OCI-LY7 (cell line): Measurements from ENCODE around the gene PSEN1. TPM values are rescaled to one million over a fixed set of nuclear protein-coding genes. Genes with fewer than 3 reads are reported as not detected.
A peak's percentile ranks its signal among the peaks of the same experiment; 100 is the strongest.

Source experiments
- BruUV-seq: library from RNA; stranded (reverse); fragments of 400-500 nt; replicated peaks from 2 replicates; lab custom pipeline; 2021; lab: Mats Ljungman, UMichigan
- CTCF ChIA-PET: fragments of 300-600 bp; sonication (Branson Sonifier 250); formaldehyde crosslinking; loops from one replicate; lab custom pipeline; 2022; ENCODE audit warnings: antibody characterized with exemption; ENCODE audit not compliant: unreplicated experiment; lab: Charles Lee
- POLR2A ChIA-PET: fragments of 300-600 bp; sonication (Branson Sonifier 250); formaldehyde crosslinking; loops from one replicate; lab custom pipeline; 2022; ENCODE audit warnings: antibody characterized with exemption; lab: Charles Lee
- DNase-seq: peaks from one replicate; pipeline ENCODE4 v3.0.0-alpha.2; 2015; ENCODE audit warnings: low spot score
- H2AFZ ChIP-seq: fragments of 200-600 bp; sonication (generic), shearing (Covaris generic); 2 replicates; pipeline ENCODE4 v1.6.1; 2014; ENCODE audit warnings: mild to moderate bottlenecking, antibody characterized with exemption, low read length, moderate library complexity
- H3K27ac ChIP-seq: fragments of 200-600 bp; sonication (generic); 2 replicates; pipeline ENCODE4 v1.5.1; 2014; ENCODE audit warnings: mixed run types, low read depth, mild to moderate bottlenecking, moderate library complexity, low read length, inconsistent platforms; ENCODE audit not compliant: poor library complexity, severe bottlenecking
- H3K36me3 ChIP-seq: fragments of 200-600 bp; sonication (generic); 2 replicates; pipeline ENCODE4 v1.6.1; 2014; ENCODE audit warnings: mild to moderate bottlenecking, antibody characterized with exemption, low read length, moderate library complexity, mixed read lengths; ENCODE audit not compliant: insufficient read depth
- H3K4me1 ChIP-seq: fragments of 200-600 bp; sonication (generic); 2 replicates; pipeline ENCODE4 v1.5.1; 2014; ENCODE audit warnings: mild to moderate bottlenecking, low read length; ENCODE audit not compliant: insufficient read depth, poor library complexity, severe bottlenecking
- H3K4me2 ChIP-seq: fragments of 200-600 bp; sonication (generic); 2 replicates; pipeline ENCODE4 v1.6.1; 2014; ENCODE audit warnings: mild to moderate bottlenecking, low read length
- H3K4me3 ChIP-seq: fragments of 200-600 bp; sonication (generic); 2 replicates; pipeline ENCODE4 v1.5.1; 2014; ENCODE audit warnings: mild to moderate bottlenecking, low read depth, low read length; ENCODE audit not compliant: poor library complexity, severe bottlenecking
- H3K79me2 ChIP-seq: fragments of 200-600 bp; sonication (generic); 2 replicates; pipeline ENCODE4 v1.6.1; 2016; ENCODE audit warnings: low read depth, mild to moderate bottlenecking, low read length, moderate library complexity, mixed read lengths; ENCODE audit not compliant: insufficient read depth
- H3K9me2 ChIP-seq: fragments of 200-600 bp; sonication (generic); 2 replicates; pipeline ENCODE4 v1.6.1; 2016; ENCODE audit warnings: mild to moderate bottlenecking, low read length, mixed read lengths; ENCODE audit not compliant: insufficient read depth
- H3K9me3 ChIP-seq: fragments of 200-600 bp; sonication (generic); 2 replicates; pipeline ENCODE4 v1.6.1; 2014; ENCODE audit warnings: mild to moderate bottlenecking, mixed run types, low read length, mixed read lengths
- H4K20me1 ChIP-seq: fragments of 200-600 bp; sonication (generic); 2 replicates; pipeline ENCODE4 v1.6.1; 2014; ENCODE audit warnings: mild to moderate bottlenecking, antibody characterized with exemption, low read length, moderate library complexity, mixed read lengths; ENCODE audit not compliant: insufficient read depth
- EZH2phosphoT487 ChIP-seq: fragments of 200-600 bp; sonication (generic); IDR thresholded peaks from 2 replicates; pipeline ENCODE4 v1.6.1; 2018; ENCODE audit warnings: low read depth, borderline replicate concordance, mild to moderate bottlenecking, mixed run types, antibody characterized with exemption, low read length, moderate library complexity, mixed read lengths
- intact Hi-C: fragments of 100-400 bp; cut with micrococcal nuclease; formaldehyde crosslinking; loops from one replicate; pipeline ENCODE4 v1.10.0; 2022; ENCODE audit not compliant: unreplicated experiment
- total RNA-seq, 2 experiments: library from RNA; depleted of rRNA in 1 of 2; stranded (reverse); fragments of >200 nt in 1 of 2; shearing (Covaris generic) in 1 of 2; gene quantifications; 2 replicates each; pipeline ENCODE4 v1.2.3, GENCODE V29; 2014 to 2022
- TF ChIP-seq, protein P1 (sequence below): fragments of 200-600 bp; sonication (generic); conservative IDR thresholded peaks from 2 replicates; pipeline ENCODE4 v1.5.1; 2014; ENCODE audit warnings: mild to moderate bottlenecking, antibody characterized with exemption, low read length, moderate library complexity, mixed read lengths

The PSEN1 gene
- total RNA-seq, 2 experiments from 2014 or later: 24.4 to 28.0 TPM

DNA sequence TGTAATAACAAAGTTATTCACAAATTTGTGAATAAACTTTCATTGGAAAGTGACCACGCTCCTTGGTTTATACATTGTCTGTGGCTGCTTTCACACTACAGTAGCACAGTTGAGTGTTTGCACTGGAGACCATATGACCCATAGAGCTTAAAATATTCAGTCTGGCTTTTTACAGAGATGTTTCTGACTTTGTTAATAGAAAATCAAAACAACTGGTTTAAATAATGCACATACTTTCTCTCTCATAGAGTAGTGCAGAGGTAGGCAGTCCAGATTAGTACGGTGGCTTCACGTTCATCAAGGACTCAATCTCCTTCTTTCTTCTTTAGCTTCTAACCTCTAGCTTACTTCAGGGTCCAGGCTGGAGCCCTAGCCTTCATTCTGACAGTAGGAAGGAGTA is 36.2 kb downstream of the PSEN1 start:
- no peak overlapping the region for H3K4me3 ChIP-seq
- intact Hi-C loops: loop anchor here (5.0 kb wide), 2 partner anchors 110 to 125 kb away; no protein-coding TSS in a partner anchor
- no peaks in the 10 kb centered on the region for H4K20me1 ChIP-seq
- ChIA-PET CTCF (interaction anchor here (0.8 kb wide), 1 partner anchor 10 kb away, joined by 3 read pairs; no protein-coding TSS in a partner anchor), POLR2A (no interaction called here)
- no peaks in the 10 kb centered on the region for H3K9me3 ChIP-seq
- peaks cover 67% of the 10 kb centered on the region for H3K36me3 ChIP-seq
- TF ChIP-seq EZH2phosphoT487: no peak
- TF ChIP-seq, protein P1, sequence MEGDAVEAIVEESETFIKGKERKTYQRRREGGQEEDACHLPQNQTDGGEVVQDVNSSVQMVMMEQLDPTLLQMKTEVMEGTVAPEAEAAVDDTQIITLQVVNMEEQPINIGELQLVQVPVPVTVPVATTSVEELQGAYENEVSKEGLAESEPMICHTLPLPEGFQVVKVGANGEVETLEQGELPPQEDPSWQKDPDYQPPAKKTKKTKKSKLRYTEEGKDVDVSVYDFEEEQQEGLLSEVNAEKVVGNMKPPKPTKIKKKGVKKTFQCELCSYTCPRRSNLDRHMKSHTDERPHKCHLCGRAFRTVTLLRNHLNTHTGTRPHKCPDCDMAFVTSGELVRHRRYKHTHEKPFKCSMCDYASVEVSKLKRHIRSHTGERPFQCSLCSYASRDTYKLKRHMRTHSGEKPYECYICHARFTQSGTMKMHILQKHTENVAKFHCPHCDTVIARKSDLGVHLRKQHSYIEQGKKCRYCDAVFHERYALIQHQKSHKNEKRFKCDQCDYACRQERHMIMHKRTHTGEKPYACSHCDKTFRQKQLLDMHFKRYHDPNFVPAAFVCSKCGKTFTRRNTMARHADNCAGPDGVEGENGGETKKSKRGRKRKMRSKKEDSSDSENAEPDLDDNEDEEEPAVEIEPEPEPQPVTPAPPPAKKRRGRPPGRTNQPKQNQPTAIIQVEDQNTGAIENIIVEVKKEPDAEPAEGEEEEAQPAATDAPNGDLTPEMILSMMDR: no peak
- no peak overlapping the region for H2AFZ ChIP-seq
- no peak overlapping the region for H3K27ac ChIP-seq
- no peaks in the 10 kb centered on the region for H3K79me2 ChIP-seq
- H3K4me2 ChIP-seq: no peak overlapping the region
- H3K9me2 ChIP-seq: no peaks in the 10 kb centered on the region
- BruUV-seq: no TSS peak
- H3K4me1 ChIP-seq: no peaks in the 10 kb centered on the region
- no peak for DNase-seq

DNA sequence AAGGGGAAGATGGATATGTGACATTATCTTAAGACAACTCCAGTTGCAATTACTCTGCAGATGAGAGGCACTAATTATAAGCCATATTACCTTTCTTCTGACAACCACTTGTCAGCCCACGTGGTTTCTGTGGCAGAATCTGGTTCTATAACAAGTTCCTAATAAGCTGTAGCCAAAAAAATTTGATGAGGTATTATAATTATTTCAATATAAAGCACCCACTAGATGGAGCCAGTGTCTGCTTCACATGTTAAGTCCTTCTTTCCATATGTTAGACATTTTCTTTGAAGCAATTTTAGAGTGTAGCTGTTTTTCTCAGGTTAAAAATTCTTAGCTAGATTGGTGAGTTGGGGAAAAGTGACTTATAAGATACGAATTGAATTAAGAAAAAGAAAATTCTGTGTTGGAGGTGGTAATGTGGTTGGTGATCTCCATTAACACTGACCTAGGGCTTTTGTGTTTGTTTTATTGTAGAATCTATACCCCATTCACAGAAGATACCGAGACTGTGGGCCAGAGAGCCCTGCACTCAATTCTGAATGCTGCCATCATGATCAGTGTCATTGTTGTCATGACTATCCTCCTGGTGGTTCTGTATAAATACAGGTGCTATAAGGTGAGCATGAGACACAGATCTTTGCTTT is 36.9 kb downstream of the PSEN1 start:
- no peak overlapping the region for H3K4me3 ChIP-seq
- H3K9me2 ChIP-seq: no peaks in the 10 kb centered on the region
- no peaks in the 10 kb centered on the region for H3K79me2 ChIP-seq
- H3K27ac ChIP-seq: no peak overlapping the region
- H4K20me1 ChIP-seq: no peaks in the 10 kb centered on the region
- intact Hi-C loops: loop anchor here (1.0 to 5.0 kb wide), 3 partner anchors 109 to 299 kb away; no protein-coding TSS in a partner anchor
- peaks cover 72% of the 10 kb centered on the region for H3K36me3 ChIP-seq
- H2AFZ ChIP-seq: no peak overlapping the region
- POLR2A ChIA-PET: no interaction called here
- no peak overlapping the region for H3K4me2 ChIP-seq
- peak; percentile 72 for DNase-seq
- H3K9me3 ChIP-seq: no peaks in the 10 kb centered on the region
- CTCF ChIA-PET: no interaction called here
- no TSS peak for BruUV-seq
- no peaks in the 10 kb centered on the region for H3K4me1 ChIP-seq
- TF ChIP-seq, protein P1: peak; percentile 90
- TF ChIP-seq EZH2phosphoT487: no peak

DNA sequence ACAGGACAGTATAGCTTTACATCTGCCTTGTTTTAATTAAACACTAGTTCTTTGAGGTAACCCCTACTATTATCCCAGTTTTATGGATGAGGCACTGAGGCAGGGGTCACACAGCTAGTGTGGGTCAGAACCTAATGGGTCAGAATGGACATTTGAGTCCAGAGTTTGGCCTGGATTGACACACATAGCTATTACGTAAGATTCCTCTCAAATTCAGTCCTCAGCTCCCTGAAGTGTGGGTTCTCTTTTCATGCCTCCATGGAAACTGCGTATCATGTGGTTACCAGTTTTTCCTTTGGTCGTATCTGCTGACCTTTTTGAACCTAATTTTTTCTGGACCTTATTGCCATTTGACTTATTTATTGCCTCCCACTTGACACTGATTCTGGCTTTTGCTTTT is 40.4 kb downstream of the PSEN1 start:
- no peaks in the 10 kb centered on the region for H3K79me2 ChIP-seq
- no peaks in the 10 kb centered on the region for H3K4me1 ChIP-seq
- no TSS peak for BruUV-seq
- H3K4me3 ChIP-seq: no peak overlapping the region
- H3K9me2 ChIP-seq: no peaks in the 10 kb centered on the region
- H4K20me1 ChIP-seq: no peaks in the 10 kb centered on the region
- H3K27ac ChIP-seq: no peak overlapping the region
- H3K4me2 ChIP-seq: no peak overlapping the region
- intact Hi-C loops: no loop called here
- no peak for TF ChIP-seq EZH2phosphoT487
- TF ChIP-seq, protein P1: no peak
- DNase-seq: no peak
- H3K9me3 ChIP-seq: no peaks in the 10 kb centered on the region
- ChIA-PET POLR2A (no interaction called here), CTCF (no interaction called here)
- no peak overlapping the region for H2AFZ ChIP-seq
- H3K36me3 ChIP-seq: peaks cover 68% of the 10 kb centered on the region
